ENCODE results near the gene LEMD2.

DNA sequence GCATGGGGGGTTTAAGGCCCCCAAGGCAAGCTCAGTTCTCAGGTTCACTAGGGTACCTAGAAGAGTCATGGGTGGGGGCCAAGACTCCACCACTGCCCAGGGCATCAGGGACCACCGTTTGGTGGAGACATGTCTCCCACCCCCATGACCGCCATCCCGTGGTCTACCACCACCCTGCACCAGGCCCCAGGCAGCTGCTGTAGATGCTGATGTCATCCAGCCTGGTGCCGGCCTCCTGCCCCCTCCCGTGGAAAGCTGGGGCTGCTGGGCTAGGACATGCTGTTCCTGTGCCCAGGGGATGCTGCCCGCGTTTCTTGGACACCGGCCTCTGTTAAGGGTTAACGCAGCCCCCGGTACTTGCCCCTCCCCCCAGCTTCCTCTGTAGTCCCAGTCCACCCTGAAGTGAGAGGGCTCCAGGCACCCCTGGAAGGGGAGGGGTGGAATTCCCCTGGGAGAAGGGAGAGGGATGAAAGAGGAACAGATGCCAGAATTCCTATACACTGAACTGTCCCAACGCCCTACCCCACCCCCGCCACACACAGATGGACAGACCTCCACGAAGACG is 42.8 kb downstream of the LEMD2 start:
- TF ChIP-seq EZH2 (IDR thresholded peaks at IDR 0.05; ENCODE audit: low read length), result no peak
- TF ChIP-seq, protein P1, sequence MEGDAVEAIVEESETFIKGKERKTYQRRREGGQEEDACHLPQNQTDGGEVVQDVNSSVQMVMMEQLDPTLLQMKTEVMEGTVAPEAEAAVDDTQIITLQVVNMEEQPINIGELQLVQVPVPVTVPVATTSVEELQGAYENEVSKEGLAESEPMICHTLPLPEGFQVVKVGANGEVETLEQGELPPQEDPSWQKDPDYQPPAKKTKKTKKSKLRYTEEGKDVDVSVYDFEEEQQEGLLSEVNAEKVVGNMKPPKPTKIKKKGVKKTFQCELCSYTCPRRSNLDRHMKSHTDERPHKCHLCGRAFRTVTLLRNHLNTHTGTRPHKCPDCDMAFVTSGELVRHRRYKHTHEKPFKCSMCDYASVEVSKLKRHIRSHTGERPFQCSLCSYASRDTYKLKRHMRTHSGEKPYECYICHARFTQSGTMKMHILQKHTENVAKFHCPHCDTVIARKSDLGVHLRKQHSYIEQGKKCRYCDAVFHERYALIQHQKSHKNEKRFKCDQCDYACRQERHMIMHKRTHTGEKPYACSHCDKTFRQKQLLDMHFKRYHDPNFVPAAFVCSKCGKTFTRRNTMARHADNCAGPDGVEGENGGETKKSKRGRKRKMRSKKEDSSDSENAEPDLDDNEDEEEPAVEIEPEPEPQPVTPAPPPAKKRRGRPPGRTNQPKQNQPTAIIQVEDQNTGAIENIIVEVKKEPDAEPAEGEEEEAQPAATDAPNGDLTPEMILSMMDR (optimal IDR thresholded peaks at IDR 0.05 in 1 of 3, IDR thresholded peaks at IDR 0.05 in 1 of 3, conservative IDR thresholded peaks at IDR 0.05 in 1 of 3; ENCODE audit: extremely low read depth in 1 of 3, insufficient read depth in 2 of 3, low read length in 3 of 3), result no peak

Measured in keratinocyte (primary cell).